HepG2 (cell line): ENCODE measurements around the gene DCAF16. TPM values are rescaled to one million over a fixed set of nuclear protein-coding genes. Genes with fewer than 3 reads are reported as not detected.

ENCODE experiments used
- BRCA1 ChIP-seq: sonication (generic); formaldehyde crosslinking; IDR thresholded peaks from 2 replicates; pipeline ENCODE4 v1.4.0; 2020; ENCODE audit warnings: missing genetic modification reagents
- ETV6 ChIP-seq: sonication (generic); formaldehyde crosslinking; conservative IDR thresholded peaks from 2 replicates; pipeline ENCODE4 v1.4.0; 2020; ENCODE audit warnings: missing genetic modification reagents
- FOSL2 ChIP-seq: sonication (generic); formaldehyde crosslinking; IDR thresholded peaks from 2 replicates; pipeline ENCODE4 v1.4.0; 2020; ENCODE audit warnings: missing genetic modification reagents
- JUN ChIP-seq: sonication (generic); formaldehyde crosslinking; IDR thresholded peaks from 2 replicates; pipeline ENCODE4 v1.4.0; 2020; ENCODE audit warnings: mild to moderate bottlenecking, missing genetic modification reagents
- MYPOP ChIP-seq: sonication (generic); formaldehyde crosslinking; IDR thresholded peaks from 2 replicates; pipeline ENCODE4 v1.8.1; 2023; ENCODE audit warnings: mild to moderate bottlenecking, moderate library complexity, missing genetic modification reagents
- POGZ ChIP-seq: sonication (generic); formaldehyde crosslinking; IDR thresholded peaks from 2 replicates; pipeline ENCODE4 v1.4.0; 2020; ENCODE audit warnings: mild to moderate bottlenecking, missing genetic modification reagents
- ZNF431 ChIP-seq: sonication (generic); formaldehyde crosslinking; IDR thresholded peaks from 2 replicates; pipeline ENCODE4 v1.9.0; 2022; ENCODE audit warnings: missing genetic modification reagents, low read depth, mild to moderate bottlenecking, borderline replicate concordance
- polyA plus RNA-seq, 8 experiments: library from polyadenylated mRNA; depleted of rRNA in 3 of 8; stranded (reverse) in 7 of 8; unstranded in 1 of 8; fragments of >200 nt; fragmentation: Illumina TruSeq in 4 of 8; extraction: Trizol in 4 of 8; gene quantifications; 2 replicates each; pipeline versions ENCODE4 v1.2.1 to v1.2.3, GENCODE V29; 2011 to 2016; ENCODE audit warnings: low read depth in 4 of 8, missing spikeins in 1 of 8, mixed read lengths in 1 of 8; ENCODE audit not compliant: insufficient read depth in 1 of 8
- total RNA-seq, 5 experiments: library from RNA; depleted of rRNA; stranded (reverse); fragments of >200 nt; fragmentation: Illumina TruSeq; extraction: Trizol; gene quantifications; 2 replicates each; pipeline ENCODE4 v1.2.3, GENCODE V29; 2016; ENCODE audit warnings: low read depth in 1 of 5
- TF ChIP-seq, protein P1 (sequence below): sonication (generic); formaldehyde crosslinking; IDR thresholded peaks from 2 replicates; pipeline ENCODE4 v1.5.0; 2020; ENCODE audit warnings: mild to moderate bottlenecking, missing genetic modification reagents, borderline replicate concordance
- TF ChIP-seq, protein P2 (sequence below): sonication (generic); formaldehyde crosslinking; IDR thresholded peaks from 2 replicates; pipeline ENCODE4 v1.4.0; 2020; ENCODE audit warnings: mild to moderate bottlenecking, missing genetic modification reagents, borderline replicate concordance

The DCAF16 gene
- total and polyA plus RNA-seq, 2 of the 13 experiments (the other 11 are each of a cell fraction or from before 2014, with no cell fraction given) = 37.5 to 41.9 TPM

DNA sequence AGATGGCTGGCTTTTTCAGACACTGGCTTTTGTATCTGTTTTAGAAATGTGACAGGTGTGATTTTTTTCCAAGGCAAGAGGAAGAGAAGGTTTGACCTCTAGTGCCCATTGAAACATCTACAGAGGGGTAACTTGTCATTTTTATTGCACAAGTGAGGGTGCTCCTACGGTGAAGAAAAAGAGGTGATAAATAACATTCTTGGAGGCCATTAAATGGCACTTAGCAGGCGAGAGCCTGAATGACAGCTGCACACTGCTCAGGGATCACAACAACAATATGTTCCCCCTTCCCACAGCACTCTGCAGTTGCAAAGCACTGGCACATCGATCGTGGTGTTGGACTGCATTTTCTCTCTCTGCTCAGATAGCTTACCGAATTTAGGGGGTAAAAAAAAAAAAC, 52.1 kb downstream of the DCAF16 start (continued):
- TF ChIP-seq, protein P1, sequence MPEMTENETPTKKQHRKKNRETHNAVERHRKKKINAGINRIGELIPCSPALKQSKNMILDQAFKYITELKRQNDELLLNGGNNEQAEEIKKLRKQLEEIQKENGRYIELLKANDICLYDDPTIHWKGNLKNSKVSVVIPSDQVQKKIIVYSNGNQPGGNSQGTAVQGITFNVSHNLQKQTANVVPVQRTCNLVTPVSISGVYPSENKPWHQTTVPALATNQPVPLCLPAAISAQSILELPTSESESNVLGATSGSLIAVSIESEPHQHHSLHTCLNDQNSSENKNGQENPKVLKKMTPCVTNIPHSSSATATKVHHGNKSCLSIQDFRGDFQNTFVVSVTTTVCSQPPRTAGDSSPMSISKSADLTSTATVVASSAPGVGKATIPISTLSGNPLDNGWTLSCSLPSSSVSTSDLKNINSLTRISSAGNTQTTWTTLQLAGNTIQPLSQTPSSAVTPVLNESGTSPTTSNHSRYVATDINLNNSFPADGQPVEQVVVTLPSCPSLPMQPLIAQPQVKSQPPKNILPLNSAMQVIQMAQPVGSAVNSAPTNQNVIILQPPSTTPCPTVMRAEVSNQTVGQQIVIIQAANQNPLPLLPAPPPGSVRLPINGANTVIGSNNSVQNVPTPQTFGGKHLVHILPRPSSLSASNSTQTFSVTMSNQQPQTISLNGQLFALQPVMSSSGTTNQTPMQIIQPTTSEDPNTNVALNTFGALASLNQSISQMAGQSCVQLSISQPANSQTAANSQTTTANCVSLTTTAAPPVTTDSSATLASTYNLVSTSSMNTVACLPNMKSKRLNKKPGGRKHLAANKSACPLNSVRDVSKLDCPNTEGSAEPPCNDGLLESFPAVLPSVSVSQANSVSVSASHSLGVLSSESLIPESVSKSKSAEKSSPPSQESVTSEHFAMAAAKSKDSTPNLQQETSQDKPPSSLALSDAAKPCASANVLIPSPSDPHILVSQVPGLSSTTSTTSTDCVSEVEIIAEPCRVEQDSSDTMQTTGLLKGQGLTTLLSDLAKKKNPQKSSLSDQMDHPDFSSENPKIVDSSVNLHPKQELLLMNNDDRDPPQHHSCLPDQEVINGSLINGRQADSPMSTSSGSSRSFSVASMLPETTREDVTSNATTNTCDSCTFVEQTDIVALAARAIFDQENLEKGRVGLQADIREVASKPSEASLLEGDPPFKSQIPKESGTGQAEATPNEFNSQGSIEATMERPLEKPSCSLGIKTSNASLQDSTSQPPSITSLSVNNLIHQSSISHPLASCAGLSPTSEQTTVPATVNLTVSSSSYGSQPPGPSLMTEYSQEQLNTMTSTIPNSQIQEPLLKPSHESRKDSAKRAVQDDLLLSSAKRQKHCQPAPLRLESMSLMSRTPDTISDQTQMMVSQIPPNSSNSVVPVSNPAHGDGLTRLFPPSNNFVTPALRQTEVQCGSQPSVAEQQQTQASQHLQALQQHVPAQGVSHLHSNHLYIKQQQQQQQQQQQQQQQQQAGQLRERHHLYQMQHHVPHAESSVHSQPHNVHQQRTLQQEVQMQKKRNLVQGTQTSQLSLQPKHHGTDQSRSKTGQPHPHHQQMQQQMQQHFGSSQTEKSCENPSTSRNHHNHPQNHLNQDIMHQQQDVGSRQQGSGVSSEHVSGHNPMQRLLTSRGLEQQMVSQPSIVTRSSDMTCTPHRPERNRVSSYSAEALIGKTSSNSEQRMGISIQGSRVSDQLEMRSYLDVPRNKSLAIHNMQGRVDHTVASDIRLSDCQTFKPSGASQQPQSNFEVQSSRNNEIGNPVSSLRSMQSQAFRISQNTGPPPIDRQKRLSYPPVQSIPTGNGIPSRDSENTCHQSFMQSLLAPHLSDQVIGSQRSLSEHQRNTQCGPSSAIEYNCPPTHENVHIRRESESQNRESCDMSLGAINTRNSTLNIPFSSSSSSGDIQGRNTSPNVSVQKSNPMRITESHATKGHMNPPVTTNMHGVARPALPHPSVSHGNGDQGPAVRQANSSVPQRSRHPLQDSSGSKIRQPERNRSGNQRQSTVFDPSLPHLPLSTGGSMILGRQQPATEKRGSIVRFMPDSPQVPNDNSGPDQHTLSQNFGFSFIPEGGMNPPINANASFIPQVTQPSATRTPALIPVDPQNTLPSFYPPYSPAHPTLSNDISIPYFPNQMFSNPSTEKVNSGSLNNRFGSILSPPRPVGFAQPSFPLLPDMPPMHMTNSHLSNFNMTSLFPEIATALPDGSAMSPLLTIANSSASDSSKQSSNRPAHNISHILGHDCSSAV = no peak
- TF ChIP-seq JUN (CRISPR knock-in tag) (no peak), ETV6 (no peak), FOSL2 (no peak), POGZ (CRISPR knock-in tag) (no peak), ZNF431 (CRISPR knock-in tag) (no peak), MYPOP (CRISPR knock-in tag) (no peak), BRCA1 (CRISPR knock-in tag) (no peak)
- TF ChIP-seq, protein P2, sequence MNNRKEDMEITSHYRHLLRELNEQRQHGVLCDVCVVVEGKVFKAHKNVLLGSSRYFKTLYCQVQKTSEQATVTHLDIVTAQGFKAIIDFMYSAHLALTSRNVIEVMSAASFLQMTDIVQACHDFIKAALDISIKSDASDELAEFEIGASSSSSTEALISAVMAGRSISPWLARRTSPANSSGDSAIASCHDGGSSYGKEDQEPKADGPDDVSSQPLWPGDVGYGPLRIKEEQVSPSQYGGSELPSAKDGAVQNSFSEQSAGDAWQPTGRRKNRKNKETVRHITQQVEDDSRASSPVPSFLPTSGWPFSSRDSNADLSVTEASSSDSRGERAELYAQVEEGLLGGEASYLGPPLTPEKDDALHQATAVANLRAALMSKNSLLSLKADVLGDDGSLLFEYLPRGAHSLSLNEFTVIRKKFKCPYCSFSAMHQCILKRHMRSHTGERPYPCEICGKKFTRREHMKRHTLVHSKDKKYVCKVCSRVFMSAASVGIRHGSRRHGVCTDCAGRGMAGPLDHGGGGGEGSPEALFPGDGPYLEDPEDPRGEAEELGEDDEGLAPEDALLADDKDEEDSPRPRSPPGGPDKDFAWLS (CRISPR knock-in tag) = no peak
- TF ChIP-seq, all 625 proteins: peak for 0
